Stimulated activated CD4-positive, alpha-beta T cell treated with anti-CD3 and anti-CD28 coated beads, Interleukin-15, amount 100 ng/mL, for 24 hours (primary cell): ENCODE data around the gene ERBB3.
"Not testable (repeated sequence)": the region's sequence is repeated elsewhere in the genome, so short reads cannot be mapped to it uniquely, and the experiment has no call there.

ENCODE experiments used
- DNase-seq: peaks from one replicate; pipeline ENCODE4 v3.0.0-alpha.2; 2020

Gene ERBB3

DNA sequence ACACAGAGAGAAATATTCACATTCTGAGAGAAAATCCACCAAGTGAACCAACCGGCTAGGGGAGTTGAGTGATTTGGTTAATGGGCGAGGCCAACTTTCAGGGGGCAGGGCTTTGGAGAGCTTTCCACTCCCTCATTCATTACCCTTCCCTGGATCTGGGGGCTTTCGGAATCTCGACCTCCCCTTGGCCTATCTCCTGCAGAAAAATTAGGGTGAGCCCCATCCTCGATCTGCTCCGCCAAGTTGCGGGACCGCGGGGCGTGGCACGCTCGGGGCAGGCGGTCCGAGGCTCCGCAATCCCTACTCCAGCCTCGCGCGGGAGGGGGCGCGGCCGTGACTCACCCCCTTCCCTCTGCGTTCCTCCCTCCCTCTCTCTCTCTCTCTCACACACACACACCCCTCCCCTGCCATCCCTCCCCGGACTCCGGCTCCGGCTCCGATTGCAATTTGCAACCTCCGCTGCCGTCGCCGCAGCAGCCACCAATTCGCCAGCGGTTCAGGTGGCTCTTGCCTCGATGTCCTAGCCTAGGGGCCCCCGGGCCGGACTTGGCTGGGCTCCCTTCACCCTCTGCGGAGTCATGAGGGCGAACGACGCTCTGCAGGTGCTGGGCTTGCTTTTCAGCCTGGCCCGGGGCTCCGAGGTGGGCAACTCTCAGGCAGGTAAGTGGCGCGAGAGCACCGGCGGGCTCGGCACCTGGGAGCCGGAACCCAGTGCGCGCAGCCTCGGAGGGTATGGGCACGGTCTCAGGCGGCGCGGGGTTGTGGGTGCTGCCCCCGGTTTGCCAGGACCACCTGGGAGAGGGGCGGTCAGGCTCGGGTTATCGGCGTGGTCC is at the start of gene ERBB3:
Gene ERBB3 (plus strand): TSS at position 443 of the 833 bp plus-strand sequence. CDS start 136 bp downstream, at position 579.
- DNase-seq: peak; percentile 84

- peak; percentile 39 for DNase-seq
These were observed 48.0 kb upstream of the ERBB3 start for GRCh38 chr12:56031987-56032386.

DNA sequence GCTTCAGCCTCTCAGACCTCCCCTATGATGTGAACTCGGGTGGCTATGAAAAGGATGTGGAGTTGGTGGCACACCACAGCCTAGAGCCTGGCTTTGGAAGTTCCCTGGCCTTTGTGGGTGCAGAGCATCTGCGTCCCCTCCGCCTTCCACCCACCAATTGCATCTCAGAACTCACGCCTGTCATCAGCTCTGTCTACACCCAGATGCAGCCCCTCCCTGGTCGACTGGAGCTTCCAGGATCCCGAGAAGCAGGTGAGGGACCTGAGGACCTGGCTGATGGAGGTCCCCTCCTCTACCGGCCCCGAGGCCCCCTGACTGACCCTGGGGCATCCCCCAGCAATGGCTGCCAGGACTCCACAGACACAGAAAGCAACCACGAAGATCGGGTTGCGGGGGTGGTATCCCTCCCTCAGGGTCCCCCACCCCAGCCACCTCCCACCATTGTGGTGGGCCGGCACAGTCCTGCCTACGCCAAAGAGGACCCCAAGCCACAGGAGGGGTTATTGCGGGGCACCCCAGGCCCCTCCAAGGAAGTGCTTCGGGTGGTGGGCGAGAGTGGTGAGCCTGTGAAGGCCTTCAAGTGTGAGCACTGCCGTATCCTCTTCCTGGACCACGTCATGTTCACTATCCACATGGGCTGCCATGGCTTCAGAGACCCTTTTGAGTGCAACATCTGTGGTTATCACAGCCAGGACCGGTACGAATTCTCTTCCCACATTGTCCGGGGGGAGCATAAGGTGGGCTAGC is 45.2 kb upstream of the ERBB3 start:
- peak; percentile 26 for DNase-seq

GRCh38 chr12:56037161-56037560 is 42.8 kb upstream of the ERBB3 start:
- no peak for DNase-seq

DNA sequence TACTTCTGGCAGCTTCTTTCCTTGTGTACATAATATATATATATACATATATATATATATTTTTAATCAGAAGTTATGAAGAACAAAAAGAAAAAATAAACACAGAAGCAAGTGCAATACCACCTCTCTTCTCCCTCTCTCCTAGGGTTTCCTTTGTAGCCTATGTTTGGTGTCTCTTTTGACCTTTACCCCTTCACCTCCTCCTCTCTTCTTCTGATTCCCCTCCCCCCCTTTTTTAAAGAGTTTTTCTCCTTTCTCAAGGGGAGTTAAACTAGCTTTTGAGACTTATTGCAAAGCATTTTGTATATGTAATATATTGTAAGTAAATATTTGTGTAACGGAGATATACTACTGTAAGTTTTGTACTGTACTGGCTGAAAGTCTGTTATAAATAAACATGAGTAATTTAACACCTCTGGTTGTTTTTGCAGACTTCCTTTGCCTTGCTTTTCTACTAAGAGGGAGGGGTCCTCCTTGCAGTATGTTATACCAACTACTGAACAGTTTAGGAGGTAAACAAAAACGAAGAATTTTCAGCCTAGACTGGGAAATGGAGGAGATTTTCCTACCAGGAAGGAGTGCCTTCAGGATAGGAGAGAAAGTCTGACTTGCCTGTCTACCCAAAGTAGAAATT is 41.8 kb upstream of the ERBB3 start:
- no peak for DNase-seq

- peak; percentile 46 for DNase-seq
These were observed 39.8 kb upstream of the ERBB3 start for GRCh38 chr12:56040151-56040550.

- DNase-seq: peak; percentile 17
These were observed 38.9 kb upstream of the ERBB3 start for GRCh38 chr12:56040963-56041551.

DNA sequence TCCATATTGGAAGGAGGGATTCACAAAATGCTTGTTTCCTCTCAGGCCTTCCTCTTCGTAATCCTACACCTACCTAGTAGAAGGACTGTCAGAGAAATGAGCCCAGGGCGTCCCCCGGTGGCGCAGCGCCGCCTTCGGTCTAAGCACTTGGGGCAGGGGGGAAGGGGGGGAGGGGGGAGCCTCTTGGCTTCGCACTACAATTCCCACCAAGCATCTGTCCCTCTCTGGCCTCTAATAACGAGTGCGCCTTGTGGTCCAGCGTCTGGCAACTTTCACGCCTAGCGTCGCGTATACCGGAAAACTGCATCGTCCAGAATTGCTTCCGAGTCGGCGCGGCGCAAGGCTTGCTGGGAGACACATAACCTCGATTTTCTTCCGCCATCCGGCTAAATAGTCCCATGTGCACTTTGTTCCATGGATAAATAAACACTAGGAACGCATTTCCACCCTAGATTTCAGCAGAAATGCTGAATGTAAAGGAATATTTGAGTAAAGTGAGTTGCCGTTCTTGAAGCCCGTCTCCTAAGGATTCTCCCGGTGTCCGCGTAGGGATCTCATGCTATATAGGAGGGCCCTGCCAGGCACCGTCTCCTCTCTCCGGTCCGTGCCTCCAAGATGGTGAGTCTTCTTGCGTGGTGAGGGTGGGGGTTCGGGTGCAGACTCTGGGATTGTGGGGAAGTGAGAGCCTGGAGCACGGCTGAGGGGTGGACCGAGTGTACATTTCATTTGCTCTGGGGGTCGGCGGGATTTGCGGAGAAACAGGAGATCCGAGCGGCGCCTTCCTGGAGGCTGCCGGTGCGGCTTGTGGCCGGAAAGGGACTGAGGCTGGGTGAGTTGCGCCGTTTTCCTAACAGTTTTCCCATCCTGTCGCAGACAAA is 38.2 kb upstream of the ERBB3 start, which contains the start of gene RPS26:
Gene RPS26 (plus strand): TSS at position 367 of the 878 bp plus-strand sequence. CDS start 249 bp downstream, at position 616.
- DNase-seq: peak; percentile 94

DNA sequence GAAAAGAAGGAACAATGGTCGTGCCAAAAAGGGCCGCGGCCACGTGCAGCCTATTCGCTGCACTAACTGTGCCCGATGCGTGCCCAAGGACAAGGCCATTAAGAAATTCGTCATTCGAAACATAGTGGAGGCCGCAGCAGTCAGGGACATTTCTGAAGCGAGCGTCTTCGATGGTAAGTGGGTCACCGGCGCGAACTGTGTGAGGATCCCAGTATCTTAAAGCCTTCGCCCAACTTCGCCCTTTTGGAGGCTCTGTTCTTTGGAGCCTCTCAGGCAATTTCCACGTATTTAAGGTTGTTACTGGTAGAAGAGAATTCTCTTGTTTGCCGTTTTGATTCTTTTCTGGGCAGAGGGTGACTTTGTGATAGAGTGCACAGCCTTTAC is 37.5 kb upstream of the ERBB3 start:
- not testable (repeated sequence) for DNase-seq

DNA sequence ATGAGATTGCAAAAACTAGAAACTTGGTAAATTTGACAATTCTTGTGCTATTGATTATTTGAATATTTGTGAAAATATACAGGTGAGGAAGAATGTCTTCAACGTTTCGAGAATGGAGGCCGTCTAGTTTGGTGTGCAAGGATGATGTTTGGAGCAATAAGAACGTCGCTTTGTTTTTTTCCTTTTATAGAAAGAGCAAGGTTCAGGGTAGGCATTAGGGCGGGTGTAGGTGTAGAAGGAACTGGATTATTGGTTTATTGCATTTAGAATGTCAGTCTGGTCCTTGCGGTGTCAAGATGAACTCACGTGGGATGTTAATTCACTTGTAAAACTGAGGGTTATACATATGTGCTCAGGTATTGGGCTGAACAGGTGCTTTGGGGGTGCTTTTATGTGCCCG is 37.1 kb upstream of the ERBB3 start:
- no peak for DNase-seq

GRCh38 chr12:56046027-56046780 is 33.8 kb upstream of the ERBB3 start:
- peak; percentile 29 for DNase-seq

DNA sequence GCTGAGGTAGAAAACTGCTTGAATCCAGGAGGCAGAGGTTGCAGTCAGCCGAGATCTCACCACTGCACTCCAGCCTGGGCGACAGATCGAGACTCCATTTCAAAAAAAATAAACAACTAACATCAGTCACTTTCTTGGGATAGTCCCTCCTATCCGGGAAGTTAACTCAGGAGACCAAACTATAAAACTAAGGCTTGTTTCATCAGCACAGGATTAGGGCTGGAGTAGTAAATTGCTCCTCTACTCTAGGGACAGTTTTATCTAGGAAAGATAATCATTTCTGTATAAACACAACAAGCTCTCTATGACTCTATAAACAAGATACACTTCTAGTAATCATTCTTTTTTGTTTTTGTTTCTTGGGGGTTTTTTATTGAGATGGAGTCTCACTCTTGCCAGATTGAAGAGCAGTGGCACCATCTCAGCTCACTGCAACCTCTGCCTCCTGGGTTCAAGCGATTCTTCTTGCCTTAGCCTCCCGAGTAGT is 26.5 kb upstream of the ERBB3 start:
- DNase-seq: no peak

- not testable (repeated sequence) for DNase-seq
These were observed 20.0 kb upstream of the ERBB3 start for GRCh38 chr12:56059964-56060363.

DNA sequence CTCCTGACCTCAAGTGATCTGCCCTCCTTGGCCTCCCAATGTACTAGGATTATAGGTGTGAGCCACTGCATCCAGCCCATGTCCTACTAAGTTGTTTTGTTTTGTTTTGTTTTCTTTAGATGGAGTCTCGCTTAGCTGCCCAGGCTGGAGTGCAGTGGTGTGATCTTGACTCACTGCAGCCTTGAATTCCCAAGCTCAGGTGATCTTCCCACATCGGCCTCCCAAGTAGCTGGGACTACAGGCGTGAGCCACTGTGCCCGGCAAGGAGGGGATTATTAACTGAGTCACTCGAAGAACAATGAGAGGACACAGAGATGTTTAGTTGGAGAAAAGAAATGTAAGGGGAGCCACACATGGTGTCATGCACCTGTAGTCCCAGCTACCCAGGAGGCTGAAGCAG is 18.0 kb upstream of the ERBB3 start:
- no peak for DNase-seq

DNA sequence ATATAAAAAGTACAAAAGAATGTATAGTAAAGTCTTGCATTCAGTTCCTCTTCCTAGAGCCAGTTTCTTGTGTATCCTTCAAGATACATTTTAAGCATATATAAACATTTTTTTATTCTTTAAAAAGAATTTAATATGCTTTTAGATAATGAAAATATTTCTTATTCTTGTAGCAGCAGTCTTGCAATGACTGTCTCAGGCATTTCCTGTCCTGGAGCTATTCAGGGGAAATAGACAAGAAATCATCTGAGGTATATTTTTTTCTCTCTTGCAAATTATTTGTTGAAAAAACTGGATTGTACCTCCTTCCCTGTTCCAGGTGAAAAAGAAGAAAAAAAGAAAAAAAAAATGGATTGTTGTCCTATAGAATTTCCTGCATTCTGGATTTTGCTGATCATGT is 17.0 kb upstream of the ERBB3 start:
- no peak for DNase-seq

DNA sequence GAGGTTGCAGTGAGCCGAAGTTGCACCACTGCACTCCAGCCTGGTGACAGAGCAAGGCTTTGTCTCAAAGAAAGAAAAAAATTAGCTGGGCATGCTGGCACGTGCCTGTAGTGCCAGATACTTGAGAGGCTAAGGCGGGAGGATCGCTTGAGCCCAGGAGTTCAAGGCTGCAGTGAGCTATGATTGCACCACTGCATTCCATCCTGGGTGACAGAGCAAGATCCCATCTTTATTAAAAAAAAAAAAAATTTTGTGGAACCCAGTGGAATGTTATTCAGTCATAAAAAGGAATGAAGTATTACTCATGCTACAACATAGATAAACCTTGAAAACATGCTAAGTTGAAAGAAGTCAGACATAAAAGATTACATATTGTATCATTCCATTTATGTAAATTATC is 8.3 kb upstream of the ERBB3 start:
- no peak for DNase-seq

DNA sequence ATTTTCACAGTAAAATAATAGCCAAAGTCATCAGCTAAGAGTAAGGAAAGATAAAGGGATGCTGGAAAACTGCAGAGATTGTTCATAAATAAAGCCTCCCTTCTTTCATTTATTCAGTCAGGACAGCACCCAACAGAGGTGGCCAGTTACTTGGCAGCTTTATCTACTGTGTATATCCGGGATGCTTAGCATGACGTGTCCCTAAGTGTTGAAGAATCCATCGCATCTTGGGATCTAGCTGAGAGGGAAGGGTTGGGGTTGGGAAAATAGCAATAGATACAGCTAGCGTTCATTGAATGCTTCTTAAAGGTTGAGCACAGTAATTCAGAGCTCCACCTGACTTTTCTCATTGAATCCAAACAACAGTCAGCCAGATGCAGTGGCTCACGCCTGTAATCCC is 5.6 kb upstream of the ERBB3 start:
- DNase-seq: no peak

DNA sequence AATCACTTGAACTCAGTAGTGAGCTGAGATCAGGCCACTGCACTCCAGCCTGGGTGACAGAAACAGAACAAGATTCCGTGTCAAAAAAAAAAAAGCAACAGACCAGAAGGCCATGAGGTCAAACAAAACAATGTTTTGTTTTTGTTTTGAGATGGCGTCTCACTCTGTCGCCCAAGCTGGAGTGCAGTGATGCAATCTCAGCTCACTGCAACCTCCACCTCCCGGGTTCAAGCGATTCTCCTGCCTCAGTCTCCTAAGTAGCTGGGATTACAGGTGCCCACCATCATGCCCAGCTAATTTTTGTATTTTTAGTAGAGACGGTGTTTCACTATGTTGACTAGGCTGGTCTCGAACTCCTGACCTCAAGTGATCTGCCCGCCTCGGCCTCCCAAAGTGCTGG is 2.0 kb upstream of the ERBB3 start:
- DNase-seq: not testable (repeated sequence)

DNA sequence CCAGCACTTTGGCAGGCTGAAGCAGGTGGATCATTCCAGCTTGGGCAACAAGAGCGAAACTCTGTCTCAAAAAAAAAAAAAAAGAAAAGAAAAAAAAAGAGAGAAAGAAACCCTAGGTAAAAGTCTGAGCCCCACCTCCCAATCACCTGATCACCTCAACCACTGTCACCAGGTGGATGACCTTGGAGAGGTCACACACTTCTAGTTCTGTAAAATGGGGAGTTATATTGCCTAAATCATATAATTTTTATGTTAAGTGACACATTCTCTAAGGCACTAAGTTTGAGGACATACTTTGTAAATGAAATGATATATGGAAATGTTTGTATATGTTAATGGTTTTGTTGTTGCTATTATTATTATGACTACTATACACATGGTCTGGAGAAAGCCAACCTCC is 1.5 kb upstream of the ERBB3 start:
- DNase-seq: no peak

DNA sequence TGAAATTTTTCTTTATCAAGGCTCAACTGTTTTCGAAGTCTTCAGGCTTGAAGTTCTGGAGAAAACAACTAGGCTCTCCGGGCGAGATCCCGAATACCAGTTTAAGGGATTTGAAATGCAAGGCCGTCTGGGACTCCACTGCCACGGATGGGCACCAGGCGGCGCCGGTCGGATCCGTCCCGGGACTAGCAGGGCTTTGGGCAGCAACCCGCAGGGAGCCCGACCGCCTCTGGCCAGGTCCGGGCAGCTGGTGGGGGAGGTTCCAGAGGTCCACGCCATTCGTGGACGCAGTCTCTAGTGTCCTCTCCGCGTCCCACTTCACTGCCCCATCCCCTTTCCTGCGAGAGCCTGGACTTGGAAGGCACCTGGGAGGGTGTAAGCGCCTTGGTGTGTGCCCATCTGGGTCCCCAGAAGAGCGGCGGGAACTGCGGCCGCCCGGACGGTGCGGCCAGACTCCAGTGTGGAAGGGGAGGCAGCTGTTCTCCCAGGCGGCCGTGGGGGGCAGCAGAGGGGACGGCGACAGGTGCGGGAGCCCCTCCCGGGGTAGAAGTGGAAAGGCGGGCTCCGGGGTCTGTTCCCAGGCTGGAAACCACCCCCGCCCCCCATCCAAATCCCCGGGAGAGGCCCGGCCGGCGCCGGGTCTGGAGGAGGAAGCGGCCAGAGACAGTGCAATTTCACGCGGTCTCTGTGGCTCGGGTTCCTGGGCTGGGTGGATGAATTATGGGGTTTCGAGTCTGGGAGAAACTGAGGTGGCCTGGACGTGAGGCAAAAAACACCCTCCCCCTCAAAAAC is 838 bp upstream of the ERBB3 start:
- DNase-seq: peak; percentile 70
